ENCODE data around the gene CDH23.

CDH23 gene

GRCh38 chr10:71516890-71517289, 120.2 kb downstream of the CDH23 start:
- no peak for DNase-seq (ENCODE audit: low spot score)

DNA sequence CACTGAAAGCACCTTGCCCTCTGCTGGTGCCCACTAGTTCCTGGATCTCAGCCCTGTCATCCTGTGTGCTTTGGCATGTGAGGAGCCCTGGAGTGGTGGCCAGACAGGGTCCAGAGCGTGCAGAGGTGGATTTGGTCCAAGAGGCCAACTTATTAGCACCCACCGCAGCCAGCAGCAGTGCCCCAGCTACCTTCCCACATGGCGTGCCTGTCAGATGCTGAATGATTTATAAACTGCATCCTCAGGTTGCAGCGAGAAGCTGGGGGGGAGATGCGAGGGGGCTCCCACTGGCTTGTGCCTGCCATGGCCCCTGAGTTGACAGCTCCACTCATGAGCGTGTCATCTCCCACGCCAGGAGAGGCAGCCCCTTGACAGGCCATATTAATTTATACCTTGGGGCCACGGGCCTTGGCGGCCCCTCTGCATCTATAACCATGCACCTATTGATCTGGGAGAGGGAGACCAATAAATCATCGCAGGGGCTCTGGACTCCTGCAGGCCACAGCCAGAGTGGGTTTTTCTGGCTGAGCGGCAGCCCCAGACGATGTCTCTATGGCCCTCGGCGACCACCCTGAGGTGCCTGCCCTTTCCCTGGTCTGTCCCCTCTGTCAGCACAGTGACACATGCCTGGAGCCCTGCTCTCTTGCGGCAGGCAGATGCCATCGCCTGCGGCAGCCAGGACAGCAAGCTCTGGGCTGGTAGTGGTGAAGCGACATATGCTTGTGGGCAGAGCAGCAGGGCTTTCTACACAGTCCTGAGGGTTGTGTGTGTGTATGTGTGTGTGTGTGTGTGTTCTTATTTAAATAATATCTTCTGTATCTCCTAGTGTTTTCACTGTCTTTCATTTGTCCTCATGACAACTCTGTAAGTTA, 120.8 kb downstream of the CDH23 start:
- DNase-seq (ENCODE audit: low spot score): no peak

GRCh38 chr10:71520042-71520441, 123.3 kb downstream of the CDH23 start:
- no peak for DNase-seq (ENCODE audit: low spot score)

GRCh38 chr10:71521504-71522441, 125.1 kb downstream of the CDH23 start:
- no peak for DNase-seq (ENCODE audit: low spot score)

- no peak for DNase-seq (ENCODE audit: low spot score)
Observed at GRCh38 chr10:71522442-71523144, 125.9 kb downstream of the CDH23 start.

- DNase-seq (ENCODE audit: low spot score): no peak
Observed at GRCh38 chr10:71523756-71524155, 127.0 kb downstream of the CDH23 start.

GRCh38 chr10:71525092-71525491, 128.4 kb downstream of the CDH23 start:
- no peak for DNase-seq (ENCODE audit: low spot score)

- no peak for DNase-seq (ENCODE audit: low spot score)
Observed at GRCh38 chr10:71525721-71526120, 129.0 kb downstream of the CDH23 start.

DNA sequence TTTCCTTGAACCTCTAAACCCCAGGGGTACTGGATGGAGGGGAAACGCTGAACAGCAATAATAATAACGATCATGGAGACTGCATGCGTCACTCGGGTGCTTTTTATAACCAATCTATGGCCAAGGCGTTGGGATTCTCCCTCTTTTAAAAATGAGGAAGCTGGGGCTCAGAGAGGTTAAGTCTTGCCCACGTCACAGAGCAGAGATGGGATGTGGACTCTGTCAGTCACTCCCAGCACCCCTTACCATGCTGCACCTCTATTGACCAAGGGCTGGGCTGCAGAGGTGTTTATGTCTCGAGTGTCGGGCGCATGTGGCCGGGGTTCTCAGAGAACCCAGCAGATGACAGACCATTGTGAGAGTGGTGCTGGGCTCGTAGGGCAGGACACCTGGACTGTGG, 129.9 kb downstream of the CDH23 start:
- no peak for DNase-seq (ENCODE audit: low spot score)

DNA sequence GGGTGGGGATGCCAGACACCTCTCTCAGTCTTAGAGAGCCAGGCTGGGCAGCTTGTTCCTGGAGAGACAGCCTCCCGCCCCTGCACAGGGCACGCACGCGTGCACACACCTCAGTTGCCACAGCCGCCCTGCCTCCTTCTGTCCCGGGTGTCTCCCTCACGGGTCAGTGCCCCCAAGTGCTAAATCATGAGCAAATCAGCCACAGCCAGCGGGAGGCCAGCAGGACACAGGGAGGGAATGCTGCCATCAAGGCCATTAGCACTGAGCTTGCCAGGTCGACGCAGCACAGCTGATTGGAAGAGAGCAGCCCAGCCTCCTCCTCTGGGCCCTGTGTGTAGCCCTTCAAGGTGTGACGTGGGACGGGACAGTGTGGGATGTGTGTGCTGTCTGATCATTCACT, 130.4 kb downstream of the CDH23 start:
- no peak for DNase-seq (ENCODE audit: low spot score)

GRCh38 chr10:71528371-71529206, 131.9 kb downstream of the CDH23 start:
- no peak for DNase-seq (ENCODE audit: low spot score)

GRCh38 chr10:71529207-71529827, 132.6 kb downstream of the CDH23 start:
- no peak for DNase-seq (ENCODE audit: low spot score)

DNA sequence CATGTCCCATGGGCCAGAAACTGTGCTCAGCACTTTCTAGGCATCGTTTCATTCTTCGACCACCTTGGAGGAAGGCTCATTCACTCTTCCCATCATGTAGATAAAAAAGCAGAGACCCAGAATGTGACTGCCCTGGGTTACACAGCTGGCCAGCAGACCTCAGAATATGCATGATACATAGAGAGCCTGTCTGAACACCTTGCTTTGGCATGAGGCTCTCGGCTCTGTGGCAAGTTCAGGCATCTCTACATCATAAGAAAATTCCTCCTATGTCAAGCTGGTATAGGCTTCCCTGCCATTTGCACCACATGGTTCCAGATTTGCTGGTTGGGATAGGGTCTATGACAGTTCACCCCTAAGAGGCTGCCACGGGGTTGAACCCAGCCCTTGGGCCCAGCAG, 134.1 kb downstream of the CDH23 start:
- no peak for DNase-seq (ENCODE audit: low spot score)

GRCh38 chr10:71531485-71532446, 135.0 kb downstream of the CDH23 start:
- DNase-seq (ENCODE audit: low spot score): peak; percentile 28

DNA sequence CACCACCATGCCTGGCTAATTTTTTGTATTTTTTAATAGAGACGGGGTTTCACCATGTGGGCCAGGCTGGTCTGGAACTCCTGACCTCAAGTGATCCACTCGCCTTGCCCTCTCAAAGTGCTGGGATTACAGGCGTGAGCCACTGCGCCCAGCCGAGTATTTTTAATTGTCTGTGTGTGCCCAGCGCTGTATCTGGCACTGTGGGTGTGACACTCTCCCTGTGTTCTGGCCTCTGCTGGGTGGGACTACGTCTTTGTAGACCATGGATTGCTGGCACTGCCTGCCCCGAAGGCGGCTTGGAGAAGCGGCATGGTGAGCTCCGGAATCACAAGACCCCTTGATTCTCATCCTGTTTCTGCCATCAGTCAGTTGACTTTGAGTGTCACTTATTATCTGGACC, 136.2 kb downstream of the CDH23 start:
- DNase-seq (ENCODE audit: low spot score): no peak

- no peak for DNase-seq (ENCODE audit: low spot score)
Observed at GRCh38 chr10:71533936-71534335, 137.2 kb downstream of the CDH23 start.

DNA sequence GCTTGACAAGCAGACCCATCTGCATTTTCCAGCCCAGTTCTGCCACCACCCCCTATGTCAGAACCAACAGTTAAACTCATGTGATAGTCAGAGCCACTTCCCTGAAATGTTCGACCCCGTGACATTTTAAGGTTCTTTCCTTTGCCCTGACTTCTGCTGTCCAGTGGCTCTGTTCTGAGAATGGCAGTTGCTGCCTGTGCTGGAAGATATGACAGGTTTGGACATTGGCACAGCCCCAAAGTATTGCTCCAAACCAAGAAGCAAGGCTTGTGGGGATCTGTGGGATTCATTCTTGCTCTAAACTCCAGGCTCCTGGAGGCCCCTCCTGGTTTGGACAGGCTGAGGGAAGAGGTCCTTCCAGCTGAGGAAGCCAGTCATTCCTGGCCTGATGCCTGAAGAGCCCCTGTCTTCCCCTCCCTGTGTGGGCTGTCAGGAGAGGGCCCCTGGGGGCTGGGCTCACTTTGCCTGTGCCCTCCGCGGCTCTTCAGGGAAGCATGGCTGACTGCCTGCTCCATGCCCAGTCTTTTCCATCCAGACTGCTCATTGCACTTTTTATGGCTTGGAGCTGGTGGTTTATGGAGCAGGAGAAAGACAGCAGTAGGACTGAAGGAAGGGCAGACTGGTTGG, 138.0 kb downstream of the CDH23 start:
- DNase-seq (ENCODE audit: low spot score): no peak

GRCh38 chr10:71536332-71536731, 139.6 kb downstream of the CDH23 start:
- DNase-seq (ENCODE audit: low spot score): no peak

DNA sequence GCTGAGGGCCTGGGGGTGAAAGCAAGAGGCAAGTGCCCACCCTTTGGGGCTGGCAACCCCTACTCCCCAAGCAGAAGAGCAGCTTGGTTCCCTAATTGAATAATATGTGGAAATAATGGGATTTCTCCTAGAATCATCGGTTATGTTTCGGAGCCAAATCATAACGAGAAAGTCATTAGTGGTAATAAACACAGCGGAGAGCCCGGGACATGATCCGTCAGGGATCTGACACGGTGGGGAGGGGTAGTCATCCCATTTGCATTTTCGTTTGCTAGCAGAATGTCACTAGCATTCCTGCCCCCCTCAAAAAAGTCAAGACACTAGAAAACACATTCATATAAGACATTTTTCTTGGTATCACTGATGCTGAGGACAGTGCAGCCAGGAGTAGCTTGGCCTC, 140.4 kb downstream of the CDH23 start:
- DNase-seq (ENCODE audit: low spot score): no peak

Data from COLO829 (cell line).